Retinal pigment epithelial cell (primary cell): ENCODE results near the gene TMEM63A.

ENCODE experiments used
- DNase-seq: peaks from one replicate; pipeline ENCODE4 v3.0.0-alpha.2; 2010; ENCODE audit warnings: low read depth
- H3K4me3 ChIP-seq: 2 replicates; pipeline ENCODE4 v1.5.1; 2011; ENCODE audit warnings: mild to moderate bottlenecking, low read length, control low read depth, moderate library complexity
- CTCF ChIP-seq: conservative IDR thresholded peaks from 2 replicates; pipeline ENCODE4 v1.5.1; 2011; ENCODE audit warnings: low read depth, low read length, control low read depth, inconsistent platforms

TMEM63A gene

GRCh38 chr1:225872075-225872430, 10.1 kb downstream of the TMEM63A start:
- H3K4me3 ChIP-seq: no peak overlapping the region
- TF ChIP-seq CTCF: no peak
- DNase-seq: no peak

GRCh38 chr1:225871359-225872074, 10.7 kb downstream of the TMEM63A start:
- TF ChIP-seq CTCF: no peak
- no peak for DNase-seq
- no peak overlapping the region for H3K4me3 ChIP-seq

- no peak overlapping the region for H3K4me3 ChIP-seq
- DNase-seq: no peak
- no peak for TF ChIP-seq CTCF
These were observed 11.3 kb downstream of the TMEM63A start for GRCh38 chr1:225870911-225871310.

- no peak for DNase-seq
- no peak for TF ChIP-seq CTCF
- H3K4me3 ChIP-seq: no peak overlapping the region
These were observed 13.4 kb downstream of the TMEM63A start for GRCh38 chr1:225868631-225869330.

GRCh38 chr1:225866981-225867380, 15.2 kb downstream of the TMEM63A start:
- no peak for TF ChIP-seq CTCF
- no peak for DNase-seq
- no peak overlapping the region for H3K4me3 ChIP-seq

- no peak for DNase-seq
- H3K4me3 ChIP-seq: no peak overlapping the region
These were observed 15.9 kb downstream of the TMEM63A start for GRCh38 chr1:225866061-225866837.

More at GRCh38 chr1:225866061-225866837, 15.9 kb downstream of the TMEM63A start:
- no peak for TF ChIP-seq CTCF
